Stimulated activated CD8-positive, alpha-beta memory T cell treated with anti-CD3 and anti-CD28 coated beads, Interleukin-4, amount 100 ng/mL, for 24 hours (primary cell): ENCODE measurements around the gene ABL2.
"Not testable (repeated sequence)": the region's sequence is repeated elsewhere in the genome, so short reads cannot be mapped to it uniquely, and the experiment has no call there.

Experiments
- DNase-seq: peaks from one replicate; pipeline ENCODE4 v3.0.0-alpha.2; 2020; ENCODE audit warnings: low read depth

ABL2 gene

GRCh38 chr1:179229214-179230140, at the start of gene ABL2:
Gene ABL2 (minus strand): TSS chr1:179229677. CDS start chr1:179229397, 280 bp downstream.
- peak; percentile 42 for DNase-seq

- no peak for DNase-seq
These were observed 49.4 kb upstream of the ABL2 start for GRCh38 chr1:179278920-179279319.

GRCh38 chr1:179274424-179274823, 44.9 kb upstream of the ABL2 start:
- DNase-seq: not testable (repeated sequence)

DNA sequence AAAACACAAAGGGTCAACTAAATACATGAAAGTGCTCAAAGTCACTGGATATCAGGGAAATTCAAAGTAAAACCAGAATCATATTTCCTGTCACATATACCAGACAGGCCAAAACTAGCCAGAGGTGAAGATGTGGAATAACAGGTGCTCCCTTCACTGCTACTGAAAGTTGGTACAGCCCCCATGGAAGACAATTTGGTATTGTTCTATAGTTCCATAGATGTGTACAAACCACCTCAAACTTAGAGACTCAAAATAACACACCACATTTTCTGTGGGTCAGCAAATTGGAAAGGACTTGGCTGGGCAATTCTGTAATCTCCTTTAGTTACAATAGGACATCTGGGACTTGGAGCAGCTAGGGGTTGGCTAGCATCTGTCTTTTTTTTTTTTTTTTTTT, 39.6 kb upstream of the ABL2 start:
- DNase-seq: no peak

- DNase-seq: no peak
These were observed 35.0 kb upstream of the ABL2 start for GRCh38 chr1:179264507-179264906.

DNA sequence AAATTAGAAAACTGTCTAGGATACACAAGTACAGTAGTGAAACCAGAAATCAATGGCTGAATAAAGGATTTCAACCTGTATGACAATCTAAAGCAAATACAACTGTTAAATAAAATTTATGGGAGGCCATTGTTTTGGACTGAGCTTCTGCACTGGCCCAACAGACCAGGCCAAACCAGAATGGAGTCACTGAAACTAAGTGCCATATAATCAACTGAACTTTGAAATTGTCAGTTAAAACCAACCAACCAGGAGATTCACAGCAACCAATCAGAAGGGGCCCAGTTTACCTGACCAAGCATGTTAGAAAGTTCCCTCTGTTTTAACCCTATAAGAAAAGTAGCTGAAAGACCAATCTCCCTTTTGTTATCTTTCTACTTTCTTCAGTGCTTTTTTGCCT, 33.6 kb upstream of the ABL2 start:
- DNase-seq: no peak

- DNase-seq: no peak
These were observed 32.7 kb upstream of the ABL2 start for GRCh38 chr1:179262183-179262582.

DNA sequence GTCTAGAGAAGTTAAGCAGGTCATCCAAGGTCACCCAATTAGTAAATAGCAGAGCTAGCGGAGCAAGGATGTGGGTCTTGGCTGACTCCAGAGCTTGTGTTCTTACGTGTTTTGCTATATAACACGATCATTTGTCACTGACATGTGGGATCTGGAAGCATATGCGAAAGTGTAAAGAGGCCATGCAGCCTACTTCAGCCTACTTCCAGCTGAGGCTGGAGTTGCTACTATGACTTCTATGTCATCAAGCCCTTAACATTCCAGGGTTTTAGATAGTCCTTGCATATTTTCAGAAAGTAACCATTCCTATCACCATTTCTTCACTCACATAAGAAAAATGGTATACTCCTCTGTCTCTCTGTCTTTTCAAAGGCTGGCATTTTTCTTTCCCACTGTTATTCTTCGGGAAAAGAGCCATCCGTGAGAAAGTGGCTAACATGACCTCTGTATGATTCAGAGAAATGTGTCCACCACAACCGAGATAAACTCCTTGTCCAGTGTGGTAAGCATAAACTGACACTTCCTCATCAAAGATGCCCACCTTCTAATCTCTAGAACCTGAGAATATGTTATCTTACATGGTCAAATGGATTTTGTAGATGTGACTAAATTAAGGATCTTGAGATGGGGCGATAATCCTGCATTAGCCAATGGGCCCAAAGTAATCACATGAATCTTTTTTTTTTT, 24.0 kb upstream of the ABL2 start:
- DNase-seq: no peak

DNA sequence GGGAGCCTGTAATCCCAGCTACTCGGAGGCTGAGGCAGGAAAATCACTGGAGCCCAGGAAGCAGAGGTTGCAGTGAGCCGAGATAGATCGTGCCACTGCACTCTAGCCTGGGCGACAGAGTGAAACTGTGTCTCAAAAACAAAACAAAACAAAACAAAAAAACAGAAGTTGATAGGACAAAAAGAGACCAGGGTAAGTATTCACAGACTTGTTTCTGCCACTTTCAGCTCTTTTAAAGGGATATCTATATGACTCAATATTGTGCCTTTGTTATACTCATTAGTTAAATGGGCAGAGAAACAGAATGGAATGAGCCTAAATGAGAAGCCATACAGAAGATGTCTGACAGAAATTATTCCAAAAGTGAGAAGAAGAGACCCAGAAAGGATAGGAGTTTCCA, 23.1 kb upstream of the ABL2 start:
- no peak for DNase-seq

DNA sequence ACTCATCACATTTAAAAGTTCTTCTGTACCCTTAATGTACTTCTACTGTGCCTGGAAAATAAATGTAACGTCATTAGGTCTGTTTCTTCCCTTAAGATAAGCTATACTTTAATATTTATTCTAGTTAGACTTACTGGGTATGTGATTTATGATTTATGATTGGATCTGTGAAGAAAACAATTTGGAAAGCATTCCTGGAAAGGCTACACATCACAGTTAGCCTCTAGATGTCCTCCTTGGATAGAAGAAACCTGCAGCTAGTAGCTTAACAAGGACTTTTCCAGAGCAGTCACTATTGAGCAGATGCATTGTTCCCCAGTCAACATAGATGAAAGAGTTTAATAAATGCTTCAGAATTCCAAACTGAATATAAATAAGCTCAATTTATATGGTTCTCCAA, 22.2 kb upstream of the ABL2 start:
- no peak for DNase-seq

DNA sequence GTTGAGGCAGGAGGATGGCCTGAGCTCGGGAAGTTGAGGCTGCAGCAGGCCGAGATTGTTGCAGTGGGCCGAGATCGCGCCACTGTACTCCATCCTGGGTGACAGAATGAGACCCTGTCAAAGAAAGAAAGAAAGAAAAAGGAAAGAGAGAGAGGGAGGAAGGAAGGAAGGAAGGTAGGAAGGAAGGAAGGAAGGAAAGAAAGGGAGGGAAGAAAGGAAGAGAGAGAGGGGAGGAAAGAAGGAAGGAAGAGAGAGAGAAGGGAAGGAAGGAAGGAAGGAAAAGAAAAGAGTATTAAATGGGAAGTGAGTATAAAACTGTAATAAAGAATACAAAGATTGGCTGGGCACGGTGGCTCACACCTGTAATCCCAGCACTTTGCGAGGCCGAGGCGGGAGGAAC, 18.4 kb upstream of the ABL2 start:
- no peak for DNase-seq

- not testable (repeated sequence) for DNase-seq
These were observed 15.9 kb upstream of the ABL2 start for GRCh38 chr1:179245426-179245825.

- DNase-seq: no peak
These were observed 12.1 kb upstream of the ABL2 start for GRCh38 chr1:179241530-179242097.

- DNase-seq: no peak
These were observed 7.7 kb upstream of the ABL2 start for GRCh38 chr1:179237222-179237621.

DNA sequence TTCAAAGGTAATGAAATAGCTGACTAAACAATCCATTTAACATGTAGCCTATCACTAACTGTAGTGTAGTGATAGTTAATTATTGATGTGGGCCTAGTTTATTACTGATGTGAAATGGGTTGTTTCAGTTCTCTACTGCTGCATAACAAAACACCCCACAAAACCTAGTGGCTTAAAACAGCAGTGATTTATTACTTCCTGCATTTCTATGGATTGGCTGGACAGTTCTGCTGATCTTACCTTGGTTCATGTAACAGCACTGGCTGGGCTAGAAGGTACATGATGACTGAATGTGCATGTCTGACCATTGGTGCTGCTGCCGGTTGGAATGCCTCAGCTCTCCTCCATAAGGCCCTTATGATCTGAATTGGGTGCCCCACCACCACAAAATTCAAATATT, 5.4 kb upstream of the ABL2 start:
- no peak for DNase-seq

GRCh38 chr1:179231923-179232322, 2.4 kb upstream of the ABL2 start:
- no peak for DNase-seq

GRCh38 chr1:179230721-179231120, 1.2 kb upstream of the ABL2 start:
- DNase-seq: no peak

- no peak for DNase-seq
These were observed 774 bp upstream of the ABL2 start for GRCh38 chr1:179230251-179230650.

DNA sequence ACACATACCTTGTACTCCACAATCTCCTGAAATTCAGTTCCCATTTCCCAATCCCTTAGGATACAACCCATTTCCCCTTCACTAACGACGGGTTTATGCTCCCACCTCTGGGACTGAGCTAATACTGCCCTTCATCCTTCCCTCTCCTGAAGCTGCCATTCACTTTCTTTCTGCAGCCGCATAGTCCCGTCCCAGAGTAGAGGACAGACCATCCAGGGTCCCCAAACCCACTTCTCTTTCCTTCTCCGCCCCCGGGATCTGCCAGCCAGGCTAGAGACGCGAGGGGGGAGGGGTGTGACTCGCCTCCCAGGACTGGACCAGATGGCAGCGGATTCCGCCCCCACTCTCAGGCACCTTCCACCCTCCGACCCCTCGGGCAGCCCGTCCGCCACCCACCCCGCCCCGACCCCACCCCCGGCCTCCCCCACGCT, 679 bp downstream of the ABL2 start:
- peak; percentile 12 for DNase-seq

DNA sequence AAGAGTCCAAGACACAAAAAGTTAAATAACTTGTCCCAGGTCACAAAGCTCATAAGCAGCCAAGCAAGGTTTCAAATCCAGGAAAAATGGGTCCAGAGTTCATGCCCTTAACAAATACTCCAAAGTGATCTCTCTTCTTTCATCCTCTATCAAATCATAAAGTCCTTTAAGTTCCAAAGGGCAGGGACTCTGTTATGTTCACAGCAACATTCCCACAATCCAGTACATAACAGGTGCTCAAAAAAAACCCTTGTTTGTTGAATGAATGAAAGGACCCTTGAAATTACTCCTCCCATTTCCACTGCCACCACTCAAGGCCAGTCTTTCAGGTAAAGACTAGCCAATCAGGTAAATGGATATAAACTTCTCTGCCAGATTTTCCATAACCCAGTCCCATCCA, 2.7 kb downstream of the ABL2 start:
- no peak for DNase-seq

DNA sequence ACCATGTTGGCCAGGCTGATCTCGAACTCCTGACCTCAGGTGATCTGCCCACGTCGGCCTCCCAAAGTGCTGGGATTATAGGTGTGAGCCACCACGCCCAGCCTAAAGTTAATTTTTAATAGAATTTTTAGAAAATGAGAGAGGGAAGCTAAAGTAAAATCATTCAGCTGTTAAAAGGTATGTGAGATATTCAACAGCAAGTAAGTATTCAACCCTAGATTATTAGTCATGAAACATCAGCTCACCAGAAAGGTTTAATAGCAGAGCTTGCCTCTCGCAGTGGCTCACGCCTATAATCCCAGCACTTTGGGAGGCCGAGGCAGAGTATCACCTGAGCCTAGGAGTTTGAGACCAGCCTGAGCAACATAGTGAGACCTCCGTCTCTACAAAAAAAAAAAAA, 5.0 kb downstream of the ABL2 start:
- DNase-seq: not testable (repeated sequence)

DNA sequence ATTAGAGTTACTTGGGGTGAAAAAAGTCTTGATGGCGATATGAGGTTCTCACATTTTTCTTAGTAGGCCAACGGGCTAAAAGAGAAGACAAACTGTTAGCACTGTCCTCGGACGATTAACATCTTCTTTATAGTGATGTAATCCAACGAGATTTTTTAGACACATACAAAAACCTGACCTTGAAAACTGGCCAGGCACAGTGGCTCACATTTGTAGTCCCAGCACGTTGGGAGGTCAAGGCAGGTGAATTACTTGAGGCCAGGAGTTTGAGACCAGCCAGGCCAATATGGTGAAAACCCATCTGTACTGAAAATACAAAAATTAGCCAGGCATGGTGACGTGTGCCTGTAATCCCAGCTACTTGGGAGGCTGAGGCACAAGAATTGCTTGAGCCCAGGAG, 8.4 kb downstream of the ABL2 start:
- not testable (repeated sequence) for DNase-seq

- DNase-seq: no peak
These were observed 11.5 kb downstream of the ABL2 start for GRCh38 chr1:179217943-179218507.
